ENCODE results near the gene PIK3C2B. TPM values are rescaled to one million over a fixed set of nuclear protein-coding genes. Genes with fewer than 3 reads are reported as not detected.
A peak's percentile ranks its signal among the peaks of the same experiment; 100 is the strongest.
"Not testable (repeated sequence)": the region's sequence is repeated elsewhere in the genome, so short reads cannot be mapped to it uniquely, and the experiment has no call there.

Gene PIK3C2B
- total RNA-seq, 1 donor from 2014 or later, result 62.2 TPM

- TF ChIP-seq, protein P1, sequence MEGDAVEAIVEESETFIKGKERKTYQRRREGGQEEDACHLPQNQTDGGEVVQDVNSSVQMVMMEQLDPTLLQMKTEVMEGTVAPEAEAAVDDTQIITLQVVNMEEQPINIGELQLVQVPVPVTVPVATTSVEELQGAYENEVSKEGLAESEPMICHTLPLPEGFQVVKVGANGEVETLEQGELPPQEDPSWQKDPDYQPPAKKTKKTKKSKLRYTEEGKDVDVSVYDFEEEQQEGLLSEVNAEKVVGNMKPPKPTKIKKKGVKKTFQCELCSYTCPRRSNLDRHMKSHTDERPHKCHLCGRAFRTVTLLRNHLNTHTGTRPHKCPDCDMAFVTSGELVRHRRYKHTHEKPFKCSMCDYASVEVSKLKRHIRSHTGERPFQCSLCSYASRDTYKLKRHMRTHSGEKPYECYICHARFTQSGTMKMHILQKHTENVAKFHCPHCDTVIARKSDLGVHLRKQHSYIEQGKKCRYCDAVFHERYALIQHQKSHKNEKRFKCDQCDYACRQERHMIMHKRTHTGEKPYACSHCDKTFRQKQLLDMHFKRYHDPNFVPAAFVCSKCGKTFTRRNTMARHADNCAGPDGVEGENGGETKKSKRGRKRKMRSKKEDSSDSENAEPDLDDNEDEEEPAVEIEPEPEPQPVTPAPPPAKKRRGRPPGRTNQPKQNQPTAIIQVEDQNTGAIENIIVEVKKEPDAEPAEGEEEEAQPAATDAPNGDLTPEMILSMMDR (IDR thresholded peaks at IDR 0.05; ENCODE audit: unreplicated experiment), result peak; percentile 9
These were observed 34.8 kb upstream of the PIK3C2B start for GRCh38 chr1:204529371-204529895.

GRCh38 chr1:204528677-204529076 lies 34.1 kb upstream of the PIK3C2B start:
- Mint-ChIP-seq H3K27me3 (no peaks in the 10 kb centered on the region), H3K27ac (no peak overlapping the region), H3K4me3 (ENCODE audit: low read depth) (no peak overlapping the region), H3K4me1 (ENCODE audit: low read depth) (peaks cover 7% of the 10 kb centered on the region), H3K9me3 (ENCODE audit: low read depth) (no peaks in the 10 kb centered on the region), H3K36me3 (ENCODE audit: insufficient read depth) (peaks cover 20% of the 10 kb centered on the region)
- DNase-seq (ENCODE audit: low spot score, unreplicated experiment), result no peak
- TF ChIP-seq, protein P1 (IDR thresholded peaks at IDR 0.05; ENCODE audit: unreplicated experiment), result no peak

More at GRCh38 chr1:204529371-204529895, 34.8 kb upstream of the PIK3C2B start:
- Mint-ChIP-seq H3K36me3 (ENCODE audit: insufficient read depth) (peaks cover 21% of the 10 kb centered on the region), H3K4me3 (ENCODE audit: low read depth) (no peak overlapping the region), H3K27me3 (no peaks in the 10 kb centered on the region), H3K27ac (no peak overlapping the region), H3K4me1 (ENCODE audit: low read depth) (peaks cover 5% of the 10 kb centered on the region), H3K9me3 (ENCODE audit: low read depth) (no peaks in the 10 kb centered on the region)
- no peak for DNase-seq (ENCODE audit: low spot score, unreplicated experiment)

GRCh38 chr1:204528241-204528640 lies 33.6 kb upstream of the PIK3C2B start:
- TF ChIP-seq, protein P1 (IDR thresholded peaks at IDR 0.05; ENCODE audit: unreplicated experiment), result no peak
- H3K9me3 Mint-ChIP-seq (ENCODE audit: low read depth), result no peaks in the 10 kb centered on the region
- peaks cover 7% of the 10 kb centered on the region for H3K4me1 Mint-ChIP-seq (ENCODE audit: low read depth)
- H3K27me3 Mint-ChIP-seq, result no peaks in the 10 kb centered on the region
- no peak overlapping the region for H3K27ac Mint-ChIP-seq
- H3K36me3 Mint-ChIP-seq (ENCODE audit: insufficient read depth), result peaks cover 23% of the 10 kb centered on the region
- no peak overlapping the region for H3K4me3 Mint-ChIP-seq (ENCODE audit: low read depth)
- DNase-seq (ENCODE audit: low spot score, unreplicated experiment), result no peak

- H3K27ac Mint-ChIP-seq, result peak overlapping the region; percentile 71
- H3K36me3 Mint-ChIP-seq (ENCODE audit: insufficient read depth), result peaks cover 24% of the 10 kb centered on the region
- H3K9me3 Mint-ChIP-seq (ENCODE audit: low read depth), result no peaks in the 10 kb centered on the region
- peaks cover 11% of the 10 kb centered on the region for H3K4me1 Mint-ChIP-seq (ENCODE audit: low read depth)
- H3K27me3 Mint-ChIP-seq, result no peaks in the 10 kb centered on the region
- no peak overlapping the region for H3K4me3 Mint-ChIP-seq (ENCODE audit: low read depth)
- no peak for DNase-seq (ENCODE audit: low spot score, unreplicated experiment)
- TF ChIP-seq, protein P1 (IDR thresholded peaks at IDR 0.05; ENCODE audit: unreplicated experiment), result no peak
These were observed 30.4 kb upstream of the PIK3C2B start for GRCh38 chr1:204524986-204525385.

GRCh38 chr1:204523605-204524215 lies 29.1 kb upstream of the PIK3C2B start:
- Mint-ChIP-seq H3K27ac (peak overlapping the region; percentile 89), H3K4me3 (ENCODE audit: low read depth) (no peak overlapping the region)

GRCh38 chr1:204521941-204522521 lies 27.4 kb upstream of the PIK3C2B start:
- H3K27ac Mint-ChIP-seq; H3K27me3 Mint-ChIP-seq; DNase-seq (ENCODE audit: low spot score, unreplicated experiment); H3K4me3 Mint-ChIP-seq (ENCODE audit: low read depth); H3K9me3 Mint-ChIP-seq (ENCODE audit: low read depth): not testable (repeated sequence)
- H3K36me3 Mint-ChIP-seq (ENCODE audit: insufficient read depth), result peaks cover 28% of the 10 kb centered on the region
- H3K4me1 Mint-ChIP-seq (ENCODE audit: low read depth), result peaks cover 14% of the 10 kb centered on the region

More at GRCh38 chr1:204523605-204524215, 29.1 kb upstream of the PIK3C2B start:
- DNase-seq (ENCODE audit: low spot score, unreplicated experiment), result no peak
- Mint-ChIP-seq H3K27me3 (no peaks in the 10 kb centered on the region), H3K36me3 (ENCODE audit: insufficient read depth) (peaks cover 27% of the 10 kb centered on the region), H3K9me3 (ENCODE audit: low read depth) (no peaks in the 10 kb centered on the region), H3K4me1 (ENCODE audit: low read depth) (peaks cover 11% of the 10 kb centered on the region)
- TF ChIP-seq, protein P1 (IDR thresholded peaks at IDR 0.05; ENCODE audit: unreplicated experiment), result no peak

All from progenitor cell of endocrine pancreas (in vitro differentiated cells).